Measurements from ENCODE around the gene BMP10. TPM values are rescaled to one million over a fixed set of nuclear protein-coding genes. Genes with fewer than 3 reads are reported as not detected.

Gene BMP10
- total RNA-seq, 2 experiments from 2014 or later: not detected

- CTCF ChIA-PET: interaction anchor here (0.9 to 2.9 kb wide), 4 partner anchors 9 to 139 kb away, joined by 3 to 11 read pairs (median 4); no protein-coding TSS in a partner anchor
- POLR2A ChIA-PET: no interaction called here
- H3K27ac Mint-ChIP-seq: no peak overlapping the region
- H3K4me3 Mint-ChIP-seq: no peak overlapping the region
- H3K9me3 Mint-ChIP-seq: no peaks in the 10 kb centered on the region
- no peaks in the 10 kb centered on the region for H3K36me3 Mint-ChIP-seq
- intact Hi-C loops (cut with micrococcal nuclease): no loop called here
- H3K27me3 Mint-ChIP-seq: peaks cover 14% of the 10 kb centered on the region
- no peaks in the 10 kb centered on the region for H3K4me1 Mint-ChIP-seq (ENCODE audit: low read depth)
- no peak for DNase-seq
Measured at GRCh38 chr2:68847751-68848150, 23.4 kb downstream of the BMP10 start.

- no peak overlapping the region for H3K4me3 Mint-ChIP-seq
- POLR2A ChIA-PET: no interaction called here
Measured at GRCh38 chr2:68846091-68846490, 25.1 kb downstream of the BMP10 start.

DNA sequence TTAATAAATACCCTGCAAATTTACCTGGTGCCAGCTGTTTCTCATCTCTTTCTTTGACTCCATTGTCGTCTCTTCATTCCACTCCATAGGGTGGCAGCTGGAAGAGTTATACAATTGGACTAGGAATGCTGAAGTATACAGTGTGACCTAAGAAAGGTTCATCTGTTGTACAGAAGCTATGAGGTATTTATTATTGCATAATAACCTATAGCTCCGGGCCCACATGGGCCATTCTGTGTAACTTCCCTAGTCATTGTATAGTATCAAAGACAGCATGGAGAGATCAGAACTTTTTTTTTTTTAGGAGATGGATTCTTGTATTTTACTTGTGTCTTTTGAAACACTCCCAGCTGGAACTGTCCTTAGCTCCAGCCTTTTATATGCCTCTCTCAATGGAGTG lies 26.2 kb downstream of the BMP10 start:
- no peak for DNase-seq
- intact Hi-C loops (cut with micrococcal nuclease): no loop called here
- no peaks in the 10 kb centered on the region for H3K4me1 Mint-ChIP-seq (ENCODE audit: low read depth)
- peaks cover 14% of the 10 kb centered on the region for H3K27me3 Mint-ChIP-seq
- CTCF ChIA-PET: interaction anchor here (0.7 to 2.3 kb wide), 6 partner anchors 9 to 382 kb away, joined by 3 to 12 read pairs (median 4); no protein-coding TSS in a partner anchor
- no peaks in the 10 kb centered on the region for H3K36me3 Mint-ChIP-seq
- no peak overlapping the region for H3K4me3 Mint-ChIP-seq
- H3K9me3 Mint-ChIP-seq: no peaks in the 10 kb centered on the region
- POLR2A ChIA-PET: no interaction called here
- H3K27ac Mint-ChIP-seq: no peak overlapping the region

More at GRCh38 chr2:68846091-68846490, 25.1 kb downstream of the BMP10 start:
- DNase-seq: no peak
- Mint-ChIP-seq H3K9me3 (no peaks in the 10 kb centered on the region), H3K27ac (no peak overlapping the region), H3K4me1 (ENCODE audit: low read depth) (no peaks in the 10 kb centered on the region), H3K27me3 (peaks cover 14% of the 10 kb centered on the region), H3K36me3 (no peaks in the 10 kb centered on the region)
- intact Hi-C loops (cut with micrococcal nuclease): no loop called here
- CTCF ChIA-PET: interaction anchor here (2.9 kb wide), 1 partner anchor 79 kb away, joined by 11 read pairs; no protein-coding TSS in a partner anchor

GRCh38 chr2:68839260-68839833 lies 31.9 kb downstream of the BMP10 start:
- ChIA-PET POLR2A (interaction anchor here (0.6 kb wide), 1 partner anchor 1391 kb away, joined by 8 read pairs; no protein-coding TSS in a partner anchor), CTCF (interaction anchor here (0.6 to 2.6 kb wide), 33 partner anchors 8 to 374 kb away, joined by 3 to 29 read pairs (median 5); no protein-coding TSS in a partner anchor)
- Mint-ChIP-seq H3K4me1 (ENCODE audit: low read depth) (peaks cover 30% of the 10 kb centered on the region), H3K27ac (no peak overlapping the region), H3K9me3 (peaks cover 2% of the 10 kb centered on the region), H3K36me3 (no peaks in the 10 kb centered on the region), H3K4me3 (no peak overlapping the region), H3K27me3 (no peaks in the 10 kb centered on the region)
- peak; percentile 60 for DNase-seq
- intact Hi-C loops (cut with micrococcal nuclease): loop anchor here (1.0 kb wide), 1 partner anchor 86 kb away; no protein-coding TSS in a partner anchor

GRCh38 chr2:68838641-68839040 lies 32.6 kb downstream of the BMP10 start:
- ChIA-PET CTCF (interaction anchor here (0.7 to 2.6 kb wide), 34 partner anchors 9 to 373 kb away, joined by 3 to 29 read pairs (median 4); no protein-coding TSS in a partner anchor), POLR2A (interaction anchor here (0.6 to 1.1 kb wide), 4 partner anchors 22 to 1392 kb away, joined by 3 to 8 read pairs (median 4); no protein-coding TSS in a partner anchor)
- no peaks in the 10 kb centered on the region for H3K36me3 Mint-ChIP-seq
- intact Hi-C loops (cut with micrococcal nuclease): loop anchor here (1.0 kb wide), 7 partner anchors 49 to 372 kb away; no protein-coding TSS in a partner anchor
- H3K9me3 Mint-ChIP-seq: peaks cover 2% of the 10 kb centered on the region
- H3K27me3 Mint-ChIP-seq: no peaks in the 10 kb centered on the region
- H3K4me1 Mint-ChIP-seq (ENCODE audit: low read depth): peaks cover 33% of the 10 kb centered on the region
- H3K4me3 Mint-ChIP-seq: no peak overlapping the region
- DNase-seq: no peak
- H3K27ac Mint-ChIP-seq: no peak overlapping the region

GRCh38 chr2:68837861-68838341 lies 33.3 kb downstream of the BMP10 start:
- Mint-ChIP-seq H3K4me1 (ENCODE audit: low read depth) (peaks cover 41% of the 10 kb centered on the region), H3K4me3 (no peak overlapping the region), H3K9me3 (peaks cover 2% of the 10 kb centered on the region), H3K36me3 (no peaks in the 10 kb centered on the region), H3K27ac (peak overlapping the region; percentile 63), H3K27me3 (no peaks in the 10 kb centered on the region)
- no peak for DNase-seq
- CTCF ChIA-PET: interaction anchor here (0.9 to 2.6 kb wide), 21 partner anchors 12 to 372 kb away, joined by 3 to 29 read pairs (median 6); no protein-coding TSS in a partner anchor
- POLR2A ChIA-PET: interaction anchor here (0.6 to 1.1 kb wide), 3 partner anchors 21 to 70 kb away, joined by 3 to 4 read pairs (median 4); no protein-coding TSS in a partner anchor
- intact Hi-C loops (cut with micrococcal nuclease): loop anchor here (1.0 kb wide), 7 partner anchors 9 to 372 kb away; no protein-coding TSS in a partner anchor

GRCh38 chr2:68837164-68837860 lies 33.9 kb downstream of the BMP10 start:
- intact Hi-C loops (cut with micrococcal nuclease): loop anchor here (1.0 kb wide), 1 partner anchor 8 kb away; no protein-coding TSS in a partner anchor
- CTCF ChIA-PET: interaction anchor here (0.9 to 5.1 kb wide), 13 partner anchors 47 to 374 kb away, joined by 3 to 53 read pairs (median 7); partner anchors contain the start of gene FBXO48
- Mint-ChIP-seq H3K36me3 (no peaks in the 10 kb centered on the region), H3K9me3 (peaks cover 2% of the 10 kb centered on the region), H3K27ac (peak overlapping the region; percentile 63), H3K4me3 (no peak overlapping the region), H3K4me1 (ENCODE audit: low read depth) (peaks cover 47% of the 10 kb centered on the region), H3K27me3 (no peaks in the 10 kb centered on the region)
- DNase-seq: peak; percentile 77
- POLR2A ChIA-PET: interaction anchor here (0.9 kb wide), 1 partner anchor 61 kb away, joined by 3 read pairs; no protein-coding TSS in a partner anchor

DNA sequence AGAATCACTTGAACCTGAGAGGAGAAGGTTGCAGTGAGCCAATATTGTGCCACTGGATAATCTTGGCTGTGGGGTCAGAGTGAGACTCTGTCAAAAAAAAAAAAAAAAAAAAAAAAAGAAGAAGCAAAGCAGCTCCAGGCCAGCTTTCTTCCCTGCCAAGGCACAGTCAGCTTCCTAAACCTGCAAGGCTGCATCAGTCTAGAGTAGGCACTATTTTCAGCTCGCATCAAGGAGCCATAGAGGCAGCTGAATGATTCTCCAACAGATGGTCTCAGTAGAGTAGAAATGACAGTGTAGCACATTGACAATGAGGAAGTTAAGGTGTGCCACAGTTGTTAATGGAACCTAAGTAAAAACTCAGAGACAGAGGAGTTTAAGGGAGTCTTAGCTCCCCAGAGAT lies 35.6 kb downstream of the BMP10 start:
- no peaks in the 10 kb centered on the region for H3K27me3 Mint-ChIP-seq
- no peak overlapping the region for H3K4me3 Mint-ChIP-seq
- H3K9me3 Mint-ChIP-seq: peaks cover 2% of the 10 kb centered on the region
- intact Hi-C loops (cut with micrococcal nuclease): no loop called here
- POLR2A ChIA-PET: no interaction called here
- peaks cover 64% of the 10 kb centered on the region for H3K4me1 Mint-ChIP-seq (ENCODE audit: low read depth)
- no peaks in the 10 kb centered on the region for H3K36me3 Mint-ChIP-seq
- DNase-seq: no peak
- H3K27ac Mint-ChIP-seq: no peak overlapping the region
- CTCF ChIA-PET: interaction anchor here (0.8 to 5.1 kb wide), 12 partner anchors 9 to 372 kb away, joined by 3 to 53 read pairs (median 4); no protein-coding TSS in a partner anchor

- Mint-ChIP-seq H3K4me1 (ENCODE audit: low read depth) (peaks cover 71% of the 10 kb centered on the region), H3K27ac (no peak overlapping the region), H3K36me3 (no peaks in the 10 kb centered on the region), H3K9me3 (peaks cover 2% of the 10 kb centered on the region), H3K27me3 (no peaks in the 10 kb centered on the region), H3K4me3 (no peak overlapping the region)
- intact Hi-C loops (cut with micrococcal nuclease): loop anchor here (5.0 kb wide), 1 partner anchor 183 kb away; no protein-coding TSS in a partner anchor
- DNase-seq: no peak
- ChIA-PET CTCF (interaction anchor here (0.6 to 5.1 kb wide), 9 partner anchors 11 to 371 kb away, joined by 3 to 53 read pairs (median 5); no protein-coding TSS in a partner anchor), POLR2A (no interaction called here)
Measured at GRCh38 chr2:68834737-68835376, 36.3 kb downstream of the BMP10 start.

DNA sequence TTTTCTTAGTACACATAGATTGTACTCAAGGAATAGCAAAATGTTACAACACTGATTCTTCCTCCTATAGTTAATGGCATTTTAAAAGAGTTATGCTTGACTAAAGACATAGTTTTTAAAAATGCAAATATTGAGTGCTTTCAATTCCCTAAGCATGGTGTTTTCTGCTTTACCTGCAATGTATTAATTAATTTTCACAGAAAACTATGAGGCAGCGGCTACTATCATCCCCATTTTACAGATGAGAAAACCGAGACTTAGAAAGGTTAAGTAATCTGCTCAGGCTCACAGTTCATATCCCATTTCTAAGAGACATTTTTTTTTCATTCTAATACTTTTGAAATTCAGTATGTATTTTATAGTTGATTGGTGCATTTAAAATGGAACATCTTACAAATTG lies 38.0 kb downstream of the BMP10 start:
- DNase-seq: no peak
- POLR2A ChIA-PET: interaction anchor here (0.5 kb wide), 1 partner anchor 111 kb away, joined by 3 read pairs; no protein-coding TSS in a partner anchor
- no peaks in the 10 kb centered on the region for H3K27me3 Mint-ChIP-seq
- no peaks in the 10 kb centered on the region for H3K36me3 Mint-ChIP-seq
- CTCF ChIA-PET: interaction anchor here (1.2 to 5.1 kb wide), 4 partner anchors 77 to 92 kb away, joined by 3 to 53 read pairs (median 4); no protein-coding TSS in a partner anchor
- no peak overlapping the region for H3K4me3 Mint-ChIP-seq
- intact Hi-C loops (cut with micrococcal nuclease): loop anchor here (5.0 kb wide), 1 partner anchor 181 kb away; no protein-coding TSS in a partner anchor
- no peaks in the 10 kb centered on the region for H3K9me3 Mint-ChIP-seq
- peaks cover 82% of the 10 kb centered on the region for H3K4me1 Mint-ChIP-seq (ENCODE audit: low read depth)
- H3K27ac Mint-ChIP-seq: no peak overlapping the region

- peak overlapping the region; percentile 41 for H3K4me3 Mint-ChIP-seq
Measured at GRCh38 chr2:68832233-68832869, 38.8 kb downstream of the BMP10 start.

More at GRCh38 chr2:68832233-68832869, 38.8 kb downstream of the BMP10 start:
- H3K27ac Mint-ChIP-seq: peak overlapping the region; percentile 84
- POLR2A ChIA-PET: no interaction called here
- no peaks in the 10 kb centered on the region for H3K9me3 Mint-ChIP-seq
- peaks cover 80% of the 10 kb centered on the region for H3K4me1 Mint-ChIP-seq (ENCODE audit: low read depth)
- peaks cover 1% of the 10 kb centered on the region for H3K36me3 Mint-ChIP-seq
- CTCF ChIA-PET: interaction anchor here (1.2 to 5.1 kb wide), 5 partner anchors 77 to 366 kb away, joined by 3 to 53 read pairs (median 4); partner anchors contain the start of genes APLF and FBXO48
- peak; percentile 75 for DNase-seq
- H3K27me3 Mint-ChIP-seq: no peaks in the 10 kb centered on the region
- intact Hi-C loops (cut with micrococcal nuclease): loop anchor here (1.0 to 5.0 kb wide), 6 partner anchors 43 to 180 kb away; partner anchors contain the start of gene ARHGAP25
